ENCODE measurements around the gene LRMDA. TPM values are rescaled to one million over a fixed set of nuclear protein-coding genes. Genes with fewer than 3 reads are reported as not detected.

LRMDA gene
- total and polyA plus RNA-seq, 2 donors (not counting 3 experiments of a cell fraction or from before 2014, with no cell fraction given) = 9.7 to 18.0 TPM

- H3K9me3 ChIP-seq (replicated peaks; ENCODE audit: control insufficient read depth, insufficient read depth, low read length) = no peaks in the 10 kb centered on the region
- CTCF ChIA-PET = no interaction called here
- no peak overlapping the region for H3K27ac ChIP-seq (ENCODE audit: insufficient read depth, low read depth, low read length)
- H3K9ac ChIP-seq (replicated peaks; ENCODE audit: extremely low read depth, insufficient read depth, low read length) = no peak overlapping the region
- H3K9me1 ChIP-seq (replicated peaks; ENCODE audit: control insufficient read depth, extremely low read depth, insufficient read depth, low read length) = no peaks in the 10 kb centered on the region
- no peaks in the 10 kb centered on the region for H3K36me3 ChIP-seq (ENCODE audit: control insufficient read depth in 2 of 2, extremely low read depth in 1 of 2, insufficient read depth in 2 of 2, low read length in 2 of 2)
- dilution Hi-C loops (cut with MboI; ENCODE audit: extremely low pct_ligation_motif_present, low sequenced_read_pairs) = no loop called here
- peaks cover 0 to 7% of the 10 kb centered on the region in 2 experiments for H3K27me3 ChIP-seq (ENCODE audit: control insufficient read depth in 2 of 2, insufficient read depth in 2 of 2, low read length in 2 of 2)
- no TSS peak for BruUV-seq (replicated peaks)
- no peak overlapping the region for H2AFZ ChIP-seq (ENCODE audit: low read depth, low read length)
- POLR2A ChIA-PET = no interaction called here
- peaks cover 1% of the 10 kb centered on the region for H3K4me1 ChIP-seq (ENCODE audit: control insufficient read depth, extremely low read depth, insufficient read depth, low read length)
- TF ChIP-seq MAX (IDR thresholded peaks at IDR 0.05; ENCODE audit: insufficient read depth, insufficient read length) = no peak
- no peak for TF ChIP-seq MYC (IDR thresholded peaks at IDR 0.05; ENCODE audit: low read depth, low read length)
- TF ChIP-seq GATA2 (IDR thresholded peaks at IDR 0.05; ENCODE audit: insufficient read depth, insufficient read length, low read depth, low read length) = no peak
- TF ChIP-seq EZH2 (IDR thresholded peaks at IDR 0.05; ENCODE audit: borderline replicate concordance, low read depth, low read length, severe bottlenecking) = no peak
- no peak for TF ChIP-seq JUN (IDR thresholded peaks at IDR 0.05; ENCODE audit: borderline replicate concordance, insufficient read depth, insufficient read length, low read depth)
- no peak for TF ChIP-seq FOS (IDR thresholded peaks at IDR 0.05; ENCODE audit: borderline replicate concordance, insufficient read depth, low read length)
- TF ChIP-seq POLR2A (IDR thresholded peaks at IDR 0.05; ENCODE audit: low read depth, low read length) = no peak
- TF ChIP-seq CTCF (IDR thresholded peaks at IDR 0.05; ENCODE audit: extremely low read depth in 1 of 2, insufficient read depth in 1 of 2, low read depth in 1 of 2, low read length in 2 of 2) = no peak
- no peak for TF ChIP-seq POLR2AphosphoS5 (IDR thresholded peaks at IDR 0.05; ENCODE audit: insufficient read depth, low read depth, low read length)
- DNase-seq (ENCODE audit: low read depth, low spot score) (no peak), FAIRE-seq (no peak)
- no peak overlapping the region for H3K4me2 ChIP-seq (ENCODE audit: insufficient read depth, low read length)
- H4K20me1 ChIP-seq (replicated peaks; ENCODE audit: control insufficient read depth, extremely low read depth, insufficient read depth, low read length) = no peaks in the 10 kb centered on the region
- intact Hi-C loops (cut with micrococcal nuclease) = no loop called here
- H3K79me2 ChIP-seq (ENCODE audit: control insufficient read depth, insufficient read depth, low read length) = no peaks in the 10 kb centered on the region
- H3K4me3 ChIP-seq (replicated peaks in 1 of 3; ENCODE audit: insufficient read depth in 1 of 3, low read depth in 1 of 3, low read length in 3 of 3) = no peak overlapping the region
These were observed 165.7 kb downstream of the LRMDA start for GRCh38 chr10:75596930-75597620.
